Daoy (cell line): Measurements from ENCODE around the gene BHLHA9. TPM values are rescaled to one million over a fixed set of nuclear protein-coding genes. Genes with fewer than 3 reads are reported as not detected.

Experiments
- DNase-seq: peaks from one replicate; pipeline ENCODE4 v3.0.0-alpha.2; 2015; ENCODE audit warnings: low read depth
- total RNA-seq: library from RNA; depleted of rRNA; stranded (reverse); fragments of >200 nt; shearing (Covaris generic); gene quantifications from 2 replicates; pipeline ENCODE4 v1.2.3, GENCODE V29; 2014

The BHLHA9 gene
- total RNA-seq, 1 experiment from 2014 or later: not detected

- DNase-seq: no peak
Observed at GRCh38 chr17:1255041-1255440, 15.2 kb upstream of the BHLHA9 start.

- DNase-seq: no peak
Observed at GRCh38 chr17:1256699-1257098, 13.5 kb upstream of the BHLHA9 start.

GRCh38 chr17:1260086-1260769 lies 10.0 kb upstream of the BHLHA9 start:
- no peak for DNase-seq

- no peak for DNase-seq
Observed at GRCh38 chr17:1260770-1261161, 9.5 kb upstream of the BHLHA9 start.

GRCh38 chr17:1264196-1264595 lies 6.0 kb upstream of the BHLHA9 start:
- no peak for DNase-seq

- DNase-seq: peak; percentile 64
Observed at GRCh38 chr17:1267471-1267943, 2.7 kb upstream of the BHLHA9 start.

GRCh38 chr17:1271030-1271423 lies 783 bp downstream of the BHLHA9 start:
- no peak for DNase-seq

GRCh38 chr17:1271441-1271840 lies 1.2 kb downstream of the BHLHA9 start:
- no peak for DNase-seq

- no peak for DNase-seq
Observed at GRCh38 chr17:1272701-1273100, 2.5 kb downstream of the BHLHA9 start.

- DNase-seq: no peak
Observed at GRCh38 chr17:1273492-1274244, 3.4 kb downstream of the BHLHA9 start.

- no peak for DNase-seq
Observed at GRCh38 chr17:1274245-1274608, 4.0 kb downstream of the BHLHA9 start.

GRCh38 chr17:1275205-1275961 lies 5.1 kb downstream of the BHLHA9 start:
- no peak for DNase-seq

- DNase-seq: peak; percentile 78
Observed at GRCh38 chr17:1275962-1276736, 5.9 kb downstream of the BHLHA9 start.

- DNase-seq: no peak
Observed at GRCh38 chr17:1280652-1281051, 10.4 kb downstream of the BHLHA9 start.

GRCh38 chr17:1286379-1287106 lies 16.3 kb downstream of the BHLHA9 start:
- no peak for DNase-seq

- no peak for DNase-seq
Observed at GRCh38 chr17:1289695-1290094, 19.5 kb downstream of the BHLHA9 start.

GRCh38 chr17:1290676-1291075 lies 20.4 kb downstream of the BHLHA9 start:
- DNase-seq: no peak

GRCh38 chr17:1294157-1294717 lies 24.0 kb downstream of the BHLHA9 start:
- DNase-seq: no peak

- DNase-seq: peak; percentile 31
Observed at GRCh38 chr17:1298606-1299005, 28.4 kb downstream of the BHLHA9 start.

GRCh38 chr17:1299552-1300370 lies 29.5 kb downstream of the BHLHA9 start:
- DNase-seq: no peak
